Parathyroid adenoma (tissue), 2 donors: Measurements from ENCODE around the gene PROC.

Experiments used
- H2AFZ ChIP-seq: fragments of 300-600 bp; sonication (generic); one replicate; pipeline ENCODE4 v1.7.0; 2017; ENCODE audit warnings: antibody characterized with exemption, mild to moderate bottlenecking
- H3K27ac ChIP-seq: fragments of 300-600 bp; sonication (generic); one replicate; pipeline ENCODE4 v1.7.0; 2017
- H3K27me3 ChIP-seq: fragments of 300-600 bp; sonication (generic); one replicate; pipeline ENCODE4 v1.7.0; 2017; ENCODE audit warnings: low read length; ENCODE audit not compliant: control insufficient read depth, insufficient read depth
- H3K36me3 ChIP-seq: fragments of 300-600 bp; sonication (generic); one replicate; pipeline ENCODE4 v1.7.0; 2017; ENCODE audit warnings: low read length; ENCODE audit not compliant: control insufficient read depth, insufficient read depth
- H3K4me1 ChIP-seq: fragments of 300-600 bp; sonication (generic); one replicate; pipeline ENCODE4 v1.7.0; 2017; ENCODE audit warnings: control low read depth
- H3K4me2 ChIP-seq: fragments of 300-600 bp; sonication (generic); one replicate; pipeline ENCODE4 v1.7.0; 2017; ENCODE audit warnings: low read length
- H3K4me3 ChIP-seq: fragments of 300-600 bp; sonication (generic); one replicate; pipeline ENCODE4 v1.7.0; 2017; ENCODE audit warnings: low read depth, low read length
- H3K79me2 ChIP-seq: fragments of 300-600 bp; sonication (generic); one replicate; pipeline ENCODE4 v1.7.0; 2017; ENCODE audit warnings: control low read depth
- H3K9ac ChIP-seq: fragments of 300-600 bp; sonication (generic); one replicate; pipeline ENCODE4 v1.7.0; 2017; ENCODE audit warnings: mild to moderate bottlenecking
- H3K9me3 ChIP-seq: fragments of 300-600 bp; sonication (generic); one replicate; pipeline ENCODE4 v1.7.0; 2017; ENCODE audit warnings: low read length; ENCODE audit not compliant: control insufficient read depth
- TF ChIP-seq, protein P1 (sequence below): fragments of 300-600 bp; sonication (generic); IDR thresholded peaks from one replicate; pipeline ENCODE4 v1.7.0; 2017; ENCODE audit warnings: antibody characterized with exemption, mild to moderate bottlenecking
- donor health status: primary hyperparathyroidism.

The PROC gene

GRCh38 chr2:127376257-127376656 is 42.0 kb upstream of the PROC start:
- TF ChIP-seq, protein P1, sequence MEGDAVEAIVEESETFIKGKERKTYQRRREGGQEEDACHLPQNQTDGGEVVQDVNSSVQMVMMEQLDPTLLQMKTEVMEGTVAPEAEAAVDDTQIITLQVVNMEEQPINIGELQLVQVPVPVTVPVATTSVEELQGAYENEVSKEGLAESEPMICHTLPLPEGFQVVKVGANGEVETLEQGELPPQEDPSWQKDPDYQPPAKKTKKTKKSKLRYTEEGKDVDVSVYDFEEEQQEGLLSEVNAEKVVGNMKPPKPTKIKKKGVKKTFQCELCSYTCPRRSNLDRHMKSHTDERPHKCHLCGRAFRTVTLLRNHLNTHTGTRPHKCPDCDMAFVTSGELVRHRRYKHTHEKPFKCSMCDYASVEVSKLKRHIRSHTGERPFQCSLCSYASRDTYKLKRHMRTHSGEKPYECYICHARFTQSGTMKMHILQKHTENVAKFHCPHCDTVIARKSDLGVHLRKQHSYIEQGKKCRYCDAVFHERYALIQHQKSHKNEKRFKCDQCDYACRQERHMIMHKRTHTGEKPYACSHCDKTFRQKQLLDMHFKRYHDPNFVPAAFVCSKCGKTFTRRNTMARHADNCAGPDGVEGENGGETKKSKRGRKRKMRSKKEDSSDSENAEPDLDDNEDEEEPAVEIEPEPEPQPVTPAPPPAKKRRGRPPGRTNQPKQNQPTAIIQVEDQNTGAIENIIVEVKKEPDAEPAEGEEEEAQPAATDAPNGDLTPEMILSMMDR, result no peak
- H3K9me3 ChIP-seq, result no peaks in the 10 kb centered on the region
- H3K36me3 ChIP-seq, result no peaks in the 10 kb centered on the region
- no peak overlapping the region for H3K4me3 ChIP-seq
- H3K9ac ChIP-seq, result no peak overlapping the region
- no peaks in the 10 kb centered on the region for H3K27me3 ChIP-seq
- no peak overlapping the region for H2AFZ ChIP-seq
- peaks cover under 1% of the 10 kb centered on the region for H3K4me1 ChIP-seq
- no peak overlapping the region for H3K27ac ChIP-seq
- no peak overlapping the region for H3K4me2 ChIP-seq
- peaks cover 53% of the 10 kb centered on the region for H3K79me2 ChIP-seq

- Histone ChIP-seq H3K4me3 (no peak overlapping the region), H3K4me2 (no peak overlapping the region), H3K27me3 (no peaks in the 10 kb centered on the region), H3K4me1 (peaks cover 4% of the 10 kb centered on the region), H3K79me2 (peaks cover 46% of the 10 kb centered on the region), H3K36me3 (no peaks in the 10 kb centered on the region), H3K9ac (no peak overlapping the region), H2AFZ (no peak overlapping the region), H3K27ac (no peak overlapping the region), H3K9me3 (no peaks in the 10 kb centered on the region)
- TF ChIP-seq, protein P1, result no peak
Measured at GRCh38 chr2:127377262-127377661, 41.0 kb upstream of the PROC start.

GRCh38 chr2:127378720-127379119 is 39.5 kb upstream of the PROC start:
- Histone ChIP-seq H3K36me3 (no peaks in the 10 kb centered on the region), H3K79me2 (peaks cover 42% of the 10 kb centered on the region), H3K9me3 (no peaks in the 10 kb centered on the region), H3K4me3 (no peak overlapping the region), H3K4me2 (no peak overlapping the region), H3K9ac (no peak overlapping the region), H3K4me1 (peaks cover 12% of the 10 kb centered on the region), H3K27me3 (no peaks in the 10 kb centered on the region), H3K27ac (no peak overlapping the region), H2AFZ (no peak overlapping the region)
- TF ChIP-seq, protein P1, result no peak

DNA sequence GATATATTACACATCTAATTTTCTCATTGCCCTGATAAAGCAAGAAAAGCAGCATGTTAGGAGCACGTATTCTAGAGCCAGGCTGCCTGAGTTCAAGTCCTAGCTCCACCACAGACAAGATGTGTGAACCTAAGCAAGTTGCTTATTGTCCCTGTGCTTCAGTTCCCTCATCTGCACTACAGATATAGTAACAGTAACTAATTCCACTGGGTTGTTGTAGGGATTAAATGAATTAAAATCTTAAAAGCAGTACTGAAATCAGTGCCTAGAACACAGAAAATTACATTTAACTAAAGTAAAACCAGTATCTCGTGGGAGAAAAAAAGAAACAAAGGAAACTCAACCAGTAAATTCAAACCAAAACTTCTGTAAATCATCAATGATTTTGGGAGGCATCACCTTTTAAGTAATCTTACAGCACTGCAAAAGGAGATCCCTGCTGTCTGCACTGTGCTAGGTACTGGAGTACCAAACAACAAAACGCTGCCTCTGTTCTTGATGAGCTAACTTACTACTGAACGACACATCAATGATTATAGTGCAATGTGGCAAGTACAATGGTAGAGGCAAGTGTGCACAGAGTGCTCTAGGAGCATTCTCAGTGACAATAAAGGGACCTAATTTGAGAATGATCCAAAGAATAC is 38.4 kb upstream of the PROC start:
- Histone ChIP-seq H3K79me2 (peaks cover 38% of the 10 kb centered on the region), H3K9ac (no peak overlapping the region)

More for the DNA sequence above, 38.4 kb upstream of the PROC start:
- H3K27ac ChIP-seq, result no peak overlapping the region
- no peaks in the 10 kb centered on the region for H3K9me3 ChIP-seq
- TF ChIP-seq, protein P1, result no peak
- H3K4me1 ChIP-seq, result peaks cover 12% of the 10 kb centered on the region
- H3K36me3 ChIP-seq, result no peaks in the 10 kb centered on the region
- H3K27me3 ChIP-seq, result no peaks in the 10 kb centered on the region
- no peak overlapping the region for H2AFZ ChIP-seq
- H3K4me3 ChIP-seq, result no peak overlapping the region
- no peak overlapping the region for H3K4me2 ChIP-seq
